HG03139 (cell line): Measurements from ENCODE around the gene RTN4R.

ENCODE experiments used
- ATAC-seq: cut with Tn5 transposase; IDR thresholded peaks from one replicate; pipeline ENCODE4 v1.9.1; 2021; ENCODE audit not compliant: unreplicated experiment

RTN4R gene

DNA sequence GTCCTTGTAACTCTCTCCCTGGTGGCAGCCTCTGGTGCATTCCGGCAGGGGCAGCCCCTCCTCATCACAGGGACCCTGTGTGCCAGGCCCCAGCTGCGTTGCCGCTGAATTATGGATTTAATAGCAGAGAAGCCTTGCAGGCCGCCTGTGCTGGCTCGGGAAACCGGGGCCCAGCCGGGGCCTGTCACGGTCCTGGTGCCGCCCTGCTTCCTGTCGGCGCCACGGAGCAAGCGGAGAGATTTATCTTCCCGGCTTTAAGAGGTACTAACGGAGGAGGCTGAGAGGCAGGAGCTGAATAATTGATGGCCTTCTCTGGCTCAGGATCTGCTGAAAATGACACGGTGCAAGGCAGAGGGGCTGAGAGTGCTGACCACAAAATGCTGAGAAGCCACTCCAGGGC, 63.3 kb downstream of the RTN4R start:
- ATAC-seq = no peak

- ATAC-seq = no peak
These were observed 63.8 kb downstream of the RTN4R start for GRCh38 chr22:20204311-20204710.

GRCh38 chr22:20203552-20204201, 64.4 kb downstream of the RTN4R start:
- no peak for ATAC-seq

GRCh38 chr22:20203142-20203551, 65.0 kb downstream of the RTN4R start:
- ATAC-seq = no peak

- ATAC-seq = no peak
These were observed 66.2 kb downstream of the RTN4R start for GRCh38 chr22:20201837-20202392.

DNA sequence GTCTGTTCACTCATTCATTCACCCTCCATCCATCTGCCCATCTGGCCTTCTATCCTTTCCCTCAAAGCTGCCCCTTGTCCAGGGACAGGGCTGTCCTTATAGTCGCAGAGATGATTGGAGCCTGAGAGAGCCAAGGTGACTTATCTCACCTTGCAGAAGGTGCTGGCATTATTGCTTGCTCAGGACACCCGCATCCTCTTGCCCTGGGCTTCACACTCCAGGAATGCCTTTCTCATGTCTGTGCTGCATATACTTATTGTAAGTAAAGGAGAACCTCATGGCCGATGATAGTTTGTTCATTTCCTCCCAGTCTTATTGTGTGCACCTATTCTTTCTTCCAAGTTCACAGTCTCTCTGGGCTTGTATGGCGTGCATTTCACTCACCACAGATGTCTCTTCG, 68.2 kb downstream of the RTN4R start:
- ATAC-seq = no peak

DNA sequence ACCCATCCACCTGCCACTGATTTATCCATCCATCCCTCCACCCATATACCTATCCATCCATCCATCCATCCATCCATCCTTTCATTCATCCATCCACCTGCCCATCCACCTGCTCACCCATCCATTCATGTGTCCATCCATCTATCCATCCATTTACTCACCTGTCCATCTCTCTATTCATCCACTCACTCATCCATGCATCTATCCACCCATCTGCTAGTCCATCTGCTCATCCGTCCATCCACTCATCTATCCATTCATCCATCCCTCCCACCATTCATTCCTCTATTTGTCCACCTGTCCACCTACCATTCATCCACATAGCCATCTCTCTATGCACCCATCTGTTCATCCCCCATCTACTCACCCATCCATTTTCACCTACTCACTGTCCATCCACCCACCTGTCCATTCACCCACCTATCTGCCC, 68.7 kb downstream of the RTN4R start:
- no peak for ATAC-seq

- ATAC-seq = no peak
These were observed 69.4 kb downstream of the RTN4R start for GRCh38 chr22:20198557-20199319.

- ATAC-seq = no peak
These were observed 70.6 kb downstream of the RTN4R start for GRCh38 chr22:20197407-20198030.

DNA sequence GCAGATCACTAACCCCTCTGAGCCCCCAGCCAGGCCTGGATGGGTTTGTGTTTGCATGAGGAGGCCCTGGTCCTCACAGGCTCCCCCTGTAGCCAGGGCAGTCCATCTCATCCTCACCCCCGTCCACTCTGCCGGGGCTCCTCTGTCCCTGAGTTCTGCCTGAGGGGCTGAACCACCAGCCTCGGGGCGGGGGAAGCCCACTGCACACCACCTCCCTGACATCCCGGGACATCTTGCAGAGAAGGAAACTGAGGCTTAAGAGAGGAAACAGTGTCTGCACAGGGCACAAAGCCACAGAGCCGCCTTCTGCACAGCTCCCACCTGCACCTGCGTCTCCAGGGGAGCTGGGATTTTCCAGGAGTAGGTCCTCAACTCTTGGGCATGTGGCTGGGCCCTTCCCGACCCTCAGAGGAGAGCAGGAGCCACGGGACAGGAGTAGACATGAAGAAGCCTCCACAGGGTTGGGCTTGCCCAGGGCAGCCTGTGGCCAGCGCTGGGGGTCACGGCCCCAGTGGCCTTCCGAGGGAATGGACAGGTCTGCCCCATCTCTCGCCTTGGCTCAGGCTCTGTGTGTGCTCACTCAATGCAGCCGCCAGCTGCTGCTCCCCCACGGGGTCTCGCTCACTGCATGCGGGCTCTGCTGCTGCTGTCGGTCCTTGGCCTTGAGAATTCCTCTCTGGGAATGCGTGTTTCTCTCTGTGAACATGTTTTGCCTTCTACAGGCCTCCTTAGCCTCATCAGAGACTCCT, 71.8 kb downstream of the RTN4R start:
- no peak for ATAC-seq

DNA sequence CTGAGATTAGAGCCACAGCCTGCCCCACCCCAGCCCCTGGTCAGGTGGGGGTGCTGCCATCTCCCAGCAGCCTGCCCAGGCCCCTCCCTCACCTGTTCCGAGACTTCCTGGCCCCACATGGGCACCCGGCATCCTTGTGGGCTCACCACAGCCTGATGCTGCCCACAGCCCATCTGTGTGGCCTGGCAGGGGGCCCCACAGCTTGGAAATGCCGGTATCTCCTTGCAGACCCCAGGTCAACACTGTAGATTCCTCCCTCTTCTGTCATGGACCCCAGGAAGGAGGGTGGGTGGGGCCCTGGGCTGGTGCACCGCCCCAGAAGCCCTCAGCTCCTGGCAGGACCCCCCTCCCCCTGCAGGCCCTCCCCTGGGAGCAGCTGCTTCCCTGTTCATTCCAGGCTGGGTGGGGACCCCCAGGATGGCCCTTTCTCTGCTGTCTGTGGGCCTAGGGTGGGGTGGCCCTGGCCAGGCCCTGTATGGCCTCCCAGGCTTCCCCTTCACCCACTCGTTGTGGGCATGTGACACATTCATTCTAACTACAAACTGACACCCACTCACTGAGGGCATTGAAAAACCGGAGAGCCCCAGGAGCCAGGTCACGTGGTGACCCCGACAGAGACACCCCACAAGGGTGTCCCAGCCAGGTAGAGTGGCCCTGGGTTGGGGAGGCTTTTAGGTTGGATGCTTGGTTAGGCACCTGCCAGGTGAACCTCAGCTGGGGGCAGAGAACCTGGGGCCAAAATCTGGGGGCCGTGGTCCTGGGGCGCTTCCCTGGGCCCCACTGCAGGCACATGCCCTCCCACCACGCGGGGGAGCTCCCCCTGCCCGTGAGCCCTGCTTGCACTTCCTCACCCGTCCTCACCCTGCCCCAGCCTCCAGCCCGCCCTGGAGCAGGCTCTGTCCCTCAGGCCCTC, 73.2 kb downstream of the RTN4R start:
- no peak for ATAC-seq

DNA sequence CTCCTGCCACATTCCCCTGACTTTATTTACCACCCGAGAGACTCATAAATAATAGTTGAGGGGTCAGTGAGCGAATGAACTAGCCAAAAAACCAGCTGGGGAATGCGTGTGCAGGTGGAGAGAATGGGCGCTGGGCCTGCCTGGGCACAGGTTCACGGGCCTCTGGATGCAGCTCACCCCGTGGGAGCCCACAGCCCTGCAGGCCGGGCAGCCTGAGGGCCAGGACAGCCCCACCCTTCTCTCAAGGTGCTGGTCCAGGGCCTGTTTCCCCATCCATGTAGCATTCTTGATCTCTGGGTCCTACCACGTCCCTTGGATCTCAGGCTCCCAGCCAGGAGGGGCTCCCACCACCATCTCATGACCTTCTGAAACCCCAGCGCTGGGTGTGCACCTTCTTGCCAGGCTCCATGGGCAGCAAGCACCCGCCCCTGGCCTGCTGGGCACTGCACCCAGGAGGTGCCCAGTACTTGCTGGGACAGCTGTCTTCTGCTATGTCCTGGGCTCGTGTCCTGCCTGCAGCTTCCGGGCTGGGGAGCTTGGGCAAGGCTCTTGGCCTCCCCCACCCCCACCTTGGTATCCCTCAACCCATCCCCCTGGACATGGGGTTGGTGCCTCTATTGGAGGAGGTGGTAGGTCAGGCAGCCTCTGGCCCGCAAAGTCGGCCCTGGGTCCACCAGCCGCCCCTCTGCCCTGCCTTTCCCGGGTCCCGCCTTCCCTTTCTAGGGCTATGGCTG, 74.2 kb downstream of the RTN4R start:
- ATAC-seq = no peak

DNA sequence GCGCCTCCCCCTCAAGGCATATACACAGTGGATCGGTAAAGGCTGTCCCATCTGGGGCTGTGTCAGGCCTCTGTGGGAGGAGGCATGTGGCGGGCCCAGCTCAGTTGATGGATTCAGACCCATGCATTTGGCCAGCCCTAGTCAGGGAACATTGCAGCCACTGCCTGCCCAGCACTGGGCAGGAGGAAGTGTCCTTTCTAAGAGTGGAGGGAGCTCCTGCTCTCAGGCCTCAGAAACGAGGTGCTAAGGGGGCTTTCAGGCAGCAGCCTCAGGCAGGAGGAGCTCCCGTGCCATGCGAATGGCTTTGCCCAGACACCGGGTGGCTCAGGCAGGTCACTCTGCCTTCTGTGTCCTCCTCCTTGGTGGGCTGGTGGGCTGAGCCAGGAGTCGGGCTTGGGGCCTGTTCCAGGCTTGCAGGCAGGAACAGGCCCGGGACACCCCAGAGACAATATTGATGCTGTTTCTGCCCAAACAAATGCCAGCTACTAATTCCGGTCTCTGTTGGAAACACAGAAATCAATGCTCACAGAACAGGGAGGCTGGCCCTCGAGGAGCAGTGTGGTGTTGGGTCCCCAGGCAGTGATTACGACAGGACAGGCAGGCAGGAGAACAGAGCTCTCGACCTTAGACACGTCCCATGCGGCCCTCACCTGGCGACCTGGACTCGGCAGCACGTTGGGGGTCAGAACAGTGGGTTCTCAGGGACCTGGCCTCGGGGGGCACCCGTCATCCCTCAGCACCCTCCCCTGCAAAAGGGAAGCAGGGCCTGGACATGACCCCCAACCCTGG, 75.0 kb downstream of the RTN4R start:
- ATAC-seq = no peak

DNA sequence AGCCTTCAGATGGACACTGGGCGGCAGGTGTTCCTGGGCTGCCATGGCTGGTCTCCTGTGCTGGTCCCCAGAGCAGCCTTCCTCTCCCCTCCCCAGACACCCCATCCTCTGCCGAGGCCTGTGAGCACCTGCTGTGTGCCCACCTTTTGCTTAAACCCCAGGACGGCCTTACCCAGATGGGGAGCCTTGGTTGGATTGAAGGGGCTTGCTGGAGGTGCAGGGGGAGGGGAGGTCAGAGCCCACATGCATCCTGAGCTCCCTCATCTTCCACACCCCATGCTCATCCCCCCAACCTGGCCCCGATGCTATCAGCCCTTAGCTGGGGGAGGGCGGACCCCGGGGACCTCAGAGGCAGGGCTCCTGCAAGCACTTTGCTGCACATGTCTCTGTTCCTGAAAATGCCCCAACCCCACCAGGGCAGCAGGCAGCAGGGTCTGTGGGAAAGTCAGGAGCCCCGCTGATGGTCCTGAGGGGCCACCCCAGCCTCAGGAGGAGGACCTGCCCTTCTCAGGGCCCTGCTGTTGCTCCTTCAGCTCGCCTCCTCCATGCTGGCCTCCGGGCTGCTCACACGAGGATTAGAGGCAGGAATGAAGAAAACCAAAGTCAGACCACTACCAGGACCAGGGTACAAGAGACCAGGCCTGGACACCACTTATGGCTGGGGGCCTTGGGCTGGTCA, 75.7 kb downstream of the RTN4R start:
- no peak for ATAC-seq

DNA sequence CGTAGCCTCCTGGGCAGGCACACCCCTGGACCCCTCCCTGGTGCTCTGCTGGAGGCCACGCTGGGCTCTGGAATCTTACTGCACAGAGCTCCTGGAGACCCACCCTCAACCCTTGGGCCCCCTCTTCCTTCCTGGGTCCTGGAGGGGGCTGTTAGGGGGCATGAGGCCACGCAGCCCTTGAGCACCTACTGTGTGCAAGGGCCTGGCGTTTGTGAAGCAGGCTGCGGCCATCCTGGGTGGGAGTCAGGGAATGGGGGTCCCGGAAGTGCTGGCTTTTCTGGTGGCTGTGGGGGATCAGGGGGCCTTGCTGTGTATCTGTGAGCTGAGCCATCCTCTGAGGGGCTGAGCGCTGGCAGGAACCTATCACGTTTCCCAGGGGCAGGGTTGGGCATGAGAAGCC, 76.3 kb downstream of the RTN4R start:
- no peak for ATAC-seq
